AML-193 (cell line): ENCODE results near the gene PIP5K1B.
A peak's percentile ranks its signal among the peaks of the same experiment; 100 is the strongest.

ENCODE experiments used
- DNase-seq, 2 experiments: peaks; one replicate each; lab custom pipeline; 2025; lab: John Stamatoyannopoulos, UW

The PIP5K1B gene

DNA sequence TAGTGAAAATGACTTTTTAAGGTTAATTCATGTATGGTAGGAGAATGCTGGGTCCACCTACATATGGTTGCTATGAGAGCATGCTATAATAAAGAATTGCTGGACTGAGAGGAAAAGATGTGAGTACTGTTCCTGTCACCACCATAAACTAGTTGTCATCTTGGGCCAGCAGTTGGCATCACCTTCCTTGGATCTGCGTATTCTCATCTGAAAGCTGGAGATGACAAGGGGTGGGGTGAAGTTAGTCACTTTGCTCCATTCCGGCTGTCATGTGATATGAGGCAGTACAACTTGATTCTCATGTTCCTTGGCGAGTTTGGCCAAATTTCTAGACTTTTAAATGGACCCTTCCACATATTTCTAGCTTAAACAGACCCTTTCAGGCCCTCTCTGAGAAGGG lies 33.3 kb downstream of the PIP5K1B start:
- DNase-seq, result no peak

DNA sequence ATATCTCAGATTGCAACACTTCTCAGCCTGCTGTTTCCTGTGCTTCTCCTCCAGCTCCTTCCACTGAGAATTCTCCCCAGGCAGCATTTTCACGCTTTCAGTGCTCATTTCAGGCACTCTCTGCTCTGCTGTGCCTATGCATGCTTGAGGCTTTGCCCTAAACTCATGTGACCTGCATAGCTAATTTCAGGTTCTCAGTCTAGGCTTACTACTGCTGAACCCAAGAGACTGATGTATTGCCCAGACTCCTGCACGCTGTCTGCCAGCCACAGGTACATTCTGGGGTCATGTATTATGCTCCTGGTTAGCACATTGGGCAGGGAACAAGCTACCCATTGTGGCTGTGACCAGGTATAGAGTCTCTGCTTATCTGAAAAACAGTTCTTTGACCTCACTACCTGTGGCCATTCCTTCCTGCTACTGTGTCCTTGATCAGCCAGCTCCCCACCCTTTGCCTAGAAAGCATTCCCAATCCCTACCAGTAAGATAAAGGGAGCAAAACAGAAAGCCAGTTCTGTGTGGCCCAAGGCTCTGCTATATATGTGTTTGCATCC lies 34.7 kb downstream of the PIP5K1B start:
- peak; percentile 37 to 54 for DNase-seq

DNA sequence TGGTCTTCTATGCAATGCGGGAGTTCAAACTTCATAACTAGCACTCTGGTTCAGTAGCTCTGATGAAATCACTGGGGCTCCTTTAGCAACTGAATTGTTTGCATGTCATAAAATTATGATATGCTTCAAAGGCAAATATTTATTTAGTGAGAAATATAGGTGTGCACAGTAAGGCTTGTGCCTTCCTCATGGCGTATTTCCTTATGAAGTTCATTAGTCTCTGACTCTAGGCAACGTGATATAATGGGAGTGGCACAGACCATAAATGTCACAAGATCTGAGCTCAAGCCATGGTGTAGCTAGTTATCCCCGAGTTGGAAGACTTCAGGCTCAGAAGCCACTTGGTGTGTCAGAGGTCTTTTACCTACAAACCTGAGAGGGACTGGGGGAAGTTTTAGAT lies 35.5 kb downstream of the PIP5K1B start:
- no peak for DNase-seq

DNA sequence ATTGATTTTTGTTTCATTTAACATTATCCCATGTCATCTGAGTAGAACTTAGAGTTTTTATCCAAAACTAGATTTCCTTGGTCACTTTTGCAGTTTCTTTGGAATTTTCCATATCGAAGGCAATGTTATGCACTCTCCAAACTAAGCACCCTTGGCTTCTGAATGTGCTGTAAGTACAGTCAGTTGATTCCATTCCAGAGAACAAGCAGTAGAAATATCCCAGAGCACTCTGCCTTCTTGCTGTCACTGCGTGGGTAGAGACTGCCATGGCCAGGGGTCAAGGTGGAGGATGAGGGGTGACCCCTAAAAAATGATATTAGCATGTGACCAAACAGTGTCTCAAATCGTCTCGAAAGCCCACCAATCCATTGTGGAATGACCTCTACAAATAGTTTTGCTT lies 36.2 kb downstream of the PIP5K1B start:
- no peak for DNase-seq

DNA sequence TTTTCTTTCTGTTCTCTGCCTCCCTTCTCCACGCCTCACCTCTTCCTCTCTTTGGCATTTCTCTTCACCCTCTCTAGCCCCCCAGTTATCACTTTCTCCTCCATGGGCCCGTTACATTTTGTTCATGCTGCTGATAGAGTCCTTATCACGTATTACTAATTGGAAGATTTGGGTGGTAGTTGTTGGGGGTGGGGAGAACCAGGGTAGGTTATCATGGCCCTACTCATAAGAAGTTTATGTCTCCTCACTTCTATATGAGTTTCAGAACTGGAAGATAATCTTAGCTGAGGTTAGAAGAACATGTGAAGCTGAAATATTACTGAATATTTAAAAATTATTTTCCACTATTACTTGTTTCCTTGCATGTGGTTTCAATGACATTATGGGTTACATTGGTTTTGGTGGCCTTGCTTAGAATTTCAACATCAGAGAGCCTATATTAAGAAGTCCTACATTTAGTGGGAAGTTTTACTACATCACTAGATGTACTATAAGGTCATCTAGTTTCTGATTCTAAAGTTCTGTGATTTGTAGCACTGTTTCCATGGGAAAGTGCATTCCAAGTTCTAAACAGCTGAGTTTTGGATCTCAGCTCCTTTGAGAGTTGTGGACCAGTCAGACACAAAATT lies 36.8 kb downstream of the PIP5K1B start:
- DNase-seq, result no peak

DNA sequence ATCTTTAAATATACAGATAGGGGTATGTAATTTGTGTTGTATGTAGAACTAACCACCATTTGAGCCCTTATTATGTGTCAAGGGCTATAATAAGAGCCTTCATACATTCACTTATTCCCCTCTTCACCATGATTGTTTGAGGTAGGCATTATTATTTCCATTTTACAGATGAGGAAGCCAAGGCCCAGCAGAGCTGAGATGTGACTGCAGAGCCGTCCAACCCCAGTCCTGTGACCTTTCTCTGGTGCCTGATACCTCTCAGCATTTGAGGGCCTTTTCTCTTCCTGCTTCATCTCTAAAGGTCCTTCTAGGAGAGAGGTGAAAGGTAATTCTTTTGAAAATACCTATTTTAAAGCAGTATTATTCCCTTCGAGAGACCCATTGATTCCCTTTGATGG lies 37.3 kb downstream of the PIP5K1B start:
- DNase-seq, result no peak

DNA sequence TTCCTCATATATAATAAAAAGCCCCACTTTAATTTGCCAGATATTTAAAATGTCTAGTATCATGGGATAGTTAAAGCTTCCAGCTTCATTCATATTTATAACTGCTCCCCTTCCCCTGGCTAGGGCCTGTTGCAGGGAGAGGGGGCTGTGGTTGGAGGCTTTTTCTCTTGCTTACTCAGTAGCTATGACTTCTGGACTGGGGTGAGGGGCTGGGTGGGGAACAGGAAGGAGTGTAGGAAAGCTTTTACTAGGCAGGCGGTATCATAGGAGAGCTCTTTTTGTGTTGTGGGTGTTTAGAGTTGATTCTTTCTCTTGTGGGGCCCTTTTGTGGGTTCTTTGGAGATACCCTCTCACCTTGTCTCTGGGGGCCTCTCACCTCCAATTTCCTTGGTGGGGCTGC lies 39.4 kb downstream of the PIP5K1B start:
- DNase-seq, result no peak

DNA sequence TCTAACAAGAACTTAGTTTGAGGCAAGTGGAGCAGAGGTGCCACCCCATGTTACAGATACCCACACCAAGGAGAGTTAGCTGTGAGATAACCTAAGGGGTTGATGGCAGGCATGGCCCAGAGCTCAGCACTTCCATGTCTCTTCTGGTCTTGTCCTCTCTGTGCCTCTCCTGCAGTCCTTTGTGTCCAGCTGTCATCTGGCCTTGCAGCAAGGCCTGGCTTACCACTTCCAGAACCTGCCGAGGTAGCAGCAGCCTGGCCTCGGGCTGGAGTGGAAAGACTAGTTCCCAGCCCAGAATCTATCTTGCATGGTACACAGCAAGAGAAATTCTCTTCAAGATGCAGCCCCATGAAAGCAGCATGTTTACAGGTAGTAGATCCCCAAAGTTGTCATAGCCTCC lies 41.5 kb downstream of the PIP5K1B start:
- DNase-seq, result no peak

DNA sequence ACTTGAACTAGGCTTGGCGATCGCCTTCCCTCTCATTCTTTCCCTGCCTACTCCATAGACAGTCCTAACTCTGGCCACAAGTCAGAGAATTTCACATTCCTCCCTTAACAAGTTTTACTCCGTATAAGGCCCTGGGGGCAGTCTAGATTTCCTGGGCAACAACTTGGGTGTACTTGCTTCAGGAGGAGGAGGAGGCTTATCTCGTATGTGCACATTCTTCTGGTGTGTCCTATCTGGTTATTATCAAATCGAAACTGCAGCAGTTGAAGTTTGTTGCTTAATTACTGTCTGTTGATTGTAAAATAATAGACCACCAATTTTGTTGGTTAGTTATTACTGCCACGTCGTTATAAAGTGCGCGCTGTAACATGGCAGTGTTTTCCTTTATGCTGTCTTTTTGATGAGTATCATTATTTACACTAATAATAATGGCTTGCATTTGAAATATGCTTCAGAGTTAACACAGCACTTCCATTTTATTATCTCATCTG lies 42.0 kb downstream of the PIP5K1B start:
- DNase-seq, result no peak

DNA sequence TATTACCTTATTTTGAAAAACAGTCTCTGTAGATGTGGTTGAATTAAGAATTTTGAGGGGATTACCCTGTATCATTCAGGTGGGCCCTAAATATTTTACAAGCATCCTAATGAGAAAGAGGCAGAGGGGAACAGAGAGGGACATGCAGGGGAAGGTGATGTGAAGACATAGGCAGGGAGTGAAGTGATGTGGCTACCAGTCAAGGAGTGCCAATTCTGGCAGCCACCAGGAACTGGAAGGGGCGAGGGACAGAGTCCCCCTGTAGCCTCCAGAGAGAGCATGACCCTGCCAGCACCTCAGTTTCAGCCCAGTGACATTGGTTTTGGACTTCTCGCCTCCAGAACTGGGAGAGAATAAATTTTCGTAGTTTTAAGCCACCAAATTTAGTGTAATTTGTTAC lies 44.1 kb downstream of the PIP5K1B start:
- no peak for DNase-seq

DNA sequence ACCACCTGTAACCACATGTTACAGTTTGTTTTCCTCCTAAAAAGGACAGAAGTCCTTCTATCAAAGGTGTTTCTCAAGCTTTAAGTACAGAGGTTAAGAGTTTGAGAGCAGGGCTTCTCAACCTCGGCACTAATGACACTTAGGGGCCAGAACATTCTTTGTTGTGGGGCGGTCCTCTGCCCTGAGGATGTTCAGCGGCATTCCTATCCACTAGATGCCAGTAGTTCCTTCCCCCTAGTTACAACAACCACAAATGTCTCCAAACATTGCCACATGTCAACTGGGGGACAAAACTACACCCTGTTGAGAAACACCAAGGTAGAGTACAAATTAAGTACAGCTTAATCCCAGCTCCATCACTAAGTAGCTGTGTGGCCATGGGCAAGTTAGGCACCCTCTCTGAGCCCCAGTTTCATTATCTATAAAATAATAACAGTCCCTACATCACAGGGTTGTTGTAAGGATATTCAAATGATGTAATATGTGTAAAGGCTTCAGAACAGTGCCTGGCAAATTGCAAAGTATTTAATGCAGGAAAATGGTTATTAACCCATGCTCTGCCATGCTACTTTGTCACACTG lies 44.6 kb downstream of the PIP5K1B start:
- DNase-seq, result no peak

DNA sequence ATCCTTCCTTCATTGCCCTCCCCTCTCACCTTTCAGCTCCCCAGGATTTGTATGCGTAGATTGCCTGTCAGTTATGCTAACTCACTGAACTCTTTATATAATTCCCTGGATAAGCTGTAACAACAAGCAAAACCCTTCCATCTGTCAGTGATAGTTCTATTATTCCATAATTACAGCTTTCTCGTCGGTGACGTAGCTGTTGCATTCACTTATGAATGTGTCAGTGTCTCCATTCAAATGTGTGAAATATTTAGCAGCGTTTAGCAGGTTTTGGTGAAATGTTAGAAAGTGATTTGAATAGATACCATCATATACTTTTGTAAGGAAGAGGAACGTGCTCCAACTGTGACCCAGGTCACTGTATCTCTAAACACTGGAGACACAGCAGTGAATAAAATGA lies 45.2 kb downstream of the PIP5K1B start:
- DNase-seq, result no peak

DNA sequence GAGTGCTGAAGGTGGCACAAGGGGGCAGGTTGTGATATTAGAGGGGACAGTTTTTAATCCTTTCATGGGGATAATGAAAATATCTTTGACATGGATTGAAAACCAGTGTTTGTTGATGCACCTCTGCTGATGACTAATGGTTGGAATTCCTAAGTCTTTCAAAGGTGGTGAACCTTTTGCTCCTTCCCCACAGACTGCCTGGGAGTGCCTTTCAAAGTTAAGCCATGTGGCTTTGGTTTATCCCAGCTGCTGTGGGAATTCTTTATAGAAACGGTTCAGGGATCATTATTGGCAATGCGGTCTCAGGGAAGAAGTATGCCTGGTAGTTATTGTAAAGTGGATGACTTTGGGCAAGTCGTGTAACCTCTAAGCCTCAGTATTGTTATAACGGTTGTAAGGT lies 45.7 kb downstream of the PIP5K1B start:
- no peak for DNase-seq

DNA sequence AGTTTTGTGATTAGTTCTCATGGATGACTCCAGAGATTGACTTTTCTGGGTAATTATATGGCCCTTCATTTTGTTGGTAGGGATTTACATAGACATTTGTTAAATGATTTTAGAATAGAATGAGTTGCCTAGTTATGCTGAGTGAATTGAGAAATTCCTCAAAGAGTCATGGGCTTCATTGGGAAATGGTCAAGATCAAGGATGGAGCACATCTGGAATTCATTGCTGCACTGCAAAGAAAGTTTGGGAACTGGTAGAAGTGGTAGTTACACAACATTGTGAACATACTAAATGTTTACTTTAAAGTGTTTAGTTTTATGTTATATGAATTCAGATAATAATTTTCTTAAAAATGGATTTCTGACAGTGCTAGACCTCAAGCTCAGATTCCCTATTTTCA lies 46.5 kb downstream of the PIP5K1B start:
- DNase-seq, result no peak

DNA sequence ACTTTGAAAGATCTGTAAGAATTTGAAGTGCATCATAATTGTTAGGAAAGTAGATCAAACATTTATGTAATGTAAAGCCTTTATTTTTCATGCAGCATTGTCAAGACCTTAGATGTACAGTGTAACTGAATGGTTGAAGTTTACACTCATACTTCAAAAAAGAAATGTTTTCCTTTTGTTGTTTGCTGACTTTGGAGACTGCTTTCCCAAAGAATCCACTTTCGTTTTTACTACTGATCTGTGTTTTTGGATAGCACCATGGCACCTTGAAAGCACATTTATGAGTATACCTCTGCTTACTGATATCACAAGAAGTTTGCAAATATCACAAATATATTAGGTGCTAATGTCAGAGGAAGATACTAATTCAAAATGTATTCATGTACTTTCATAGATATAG lies 50.0 kb downstream of the PIP5K1B start:
- DNase-seq, result no peak

DNA sequence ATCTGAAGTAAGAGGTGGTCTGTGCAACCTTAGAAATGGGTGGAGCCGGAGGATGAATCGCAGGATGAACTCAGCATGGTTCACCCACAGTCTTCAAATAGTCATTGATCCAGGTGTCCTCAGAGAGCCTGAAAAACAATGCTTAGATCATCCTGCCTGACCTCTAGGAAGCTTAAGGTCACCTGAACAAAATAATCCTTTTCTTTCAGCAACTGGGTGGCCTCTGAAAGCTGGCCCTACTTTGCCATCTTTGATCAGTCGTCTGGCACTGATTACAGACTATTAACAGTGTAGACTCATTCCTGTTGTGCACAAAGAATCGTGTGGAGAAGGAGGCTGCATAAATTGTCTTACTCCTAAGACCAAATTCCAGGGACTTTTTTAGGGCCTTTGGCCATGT lies 50.7 kb downstream of the PIP5K1B start:
- no peak for DNase-seq

DNA sequence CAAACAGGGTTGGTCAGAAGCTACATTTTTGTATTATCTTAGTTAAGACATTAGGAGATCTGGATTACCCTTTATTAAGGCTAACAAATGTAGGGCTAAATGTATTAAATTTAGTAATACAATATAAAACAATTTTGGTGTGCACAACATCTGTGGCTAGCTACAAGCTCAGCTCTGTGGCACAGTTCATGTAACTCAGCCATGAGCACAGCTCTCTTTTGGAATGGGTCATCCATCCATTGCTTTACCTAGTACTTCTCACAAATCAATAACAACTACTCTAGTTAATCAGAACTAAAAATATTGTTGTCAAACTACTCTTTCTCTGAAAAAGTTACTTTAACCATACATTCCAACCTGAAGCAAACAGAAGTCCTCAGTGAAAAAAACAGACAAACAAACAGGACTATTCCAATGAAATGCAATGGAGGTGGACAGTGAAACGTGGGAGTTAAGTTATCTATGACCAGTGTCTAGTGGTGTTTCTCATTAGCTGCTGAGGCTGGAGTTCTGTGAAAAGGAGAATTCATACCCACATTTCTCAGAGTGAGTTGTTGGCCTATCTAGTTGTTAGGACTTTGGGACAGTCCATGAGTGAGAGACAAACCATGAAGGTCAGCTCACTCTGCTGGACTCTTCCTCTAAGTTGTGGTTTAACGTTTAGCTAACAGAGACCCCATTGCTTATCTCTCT lies 55.1 kb downstream of the PIP5K1B start:
- DNase-seq, result no peak

DNA sequence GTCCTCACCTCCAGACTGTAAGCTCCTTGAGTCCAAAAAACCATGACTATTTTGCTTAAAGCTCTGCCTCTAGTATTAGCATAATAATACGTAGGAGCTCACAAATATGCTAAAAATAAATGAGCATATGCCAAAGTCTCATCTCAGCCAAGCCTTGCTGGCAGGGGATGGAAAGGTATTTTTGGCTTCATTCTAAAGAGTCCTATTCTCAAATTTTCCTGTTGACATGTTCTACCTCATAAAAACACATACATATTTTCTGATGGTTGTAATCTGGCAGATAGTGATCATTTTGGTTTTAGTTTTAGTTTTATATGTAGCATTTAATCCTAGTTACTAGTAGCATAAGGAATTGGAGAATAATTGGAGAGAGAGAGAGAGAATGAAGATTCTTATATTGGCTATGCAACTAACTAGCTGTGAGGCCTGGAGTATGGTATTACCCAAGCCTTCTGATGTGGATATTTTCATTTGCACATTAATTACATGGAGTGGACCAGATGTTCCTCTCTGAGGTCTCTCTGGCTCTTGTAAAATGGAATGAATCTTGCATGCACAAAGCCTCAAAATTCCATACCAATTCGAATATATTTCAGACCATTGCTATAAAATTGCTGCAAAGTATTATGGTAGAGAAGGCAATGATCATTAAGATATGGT lies 55.8 kb downstream of the PIP5K1B start:
- no peak for DNase-seq

DNA sequence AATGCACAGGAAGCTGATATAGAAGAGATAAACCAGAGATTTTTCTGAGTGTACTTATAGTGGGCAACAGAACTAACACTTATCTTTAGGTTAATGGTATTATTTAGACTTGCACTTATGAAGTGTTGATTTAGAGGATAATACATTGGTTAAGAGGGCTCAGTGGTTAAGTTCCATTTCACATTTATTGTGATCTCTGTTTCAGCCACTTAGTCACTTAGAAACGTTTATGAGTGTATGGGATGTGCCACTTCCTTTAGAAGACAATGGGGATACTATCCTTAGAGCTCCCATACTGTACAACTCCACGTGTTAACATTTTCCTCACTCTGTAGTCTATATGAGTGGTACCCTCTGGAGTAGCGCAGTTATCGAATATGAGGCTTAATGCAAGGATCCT lies 57.5 kb downstream of the PIP5K1B start:
- no peak for DNase-seq

DNA sequence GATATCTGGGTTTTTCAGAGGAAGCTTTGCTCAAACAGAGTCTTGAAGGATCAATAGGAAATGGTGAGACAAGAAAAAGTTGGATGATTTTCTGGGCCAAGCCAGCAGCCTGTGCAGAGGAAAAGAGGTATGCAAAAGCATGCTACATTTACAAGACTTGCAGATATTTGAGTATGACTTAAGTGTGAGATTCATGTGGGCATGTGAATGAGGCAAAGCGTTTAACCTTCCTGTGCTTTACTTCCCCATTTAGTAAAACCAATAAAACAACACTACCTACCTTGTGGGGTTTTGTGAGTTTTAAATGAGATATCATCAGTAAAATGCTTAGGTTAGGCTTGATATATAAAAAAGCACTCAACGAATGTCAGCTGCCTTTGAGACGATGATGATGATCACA lies 58.1 kb downstream of the PIP5K1B start:
- DNase-seq, result no peak

DNA sequence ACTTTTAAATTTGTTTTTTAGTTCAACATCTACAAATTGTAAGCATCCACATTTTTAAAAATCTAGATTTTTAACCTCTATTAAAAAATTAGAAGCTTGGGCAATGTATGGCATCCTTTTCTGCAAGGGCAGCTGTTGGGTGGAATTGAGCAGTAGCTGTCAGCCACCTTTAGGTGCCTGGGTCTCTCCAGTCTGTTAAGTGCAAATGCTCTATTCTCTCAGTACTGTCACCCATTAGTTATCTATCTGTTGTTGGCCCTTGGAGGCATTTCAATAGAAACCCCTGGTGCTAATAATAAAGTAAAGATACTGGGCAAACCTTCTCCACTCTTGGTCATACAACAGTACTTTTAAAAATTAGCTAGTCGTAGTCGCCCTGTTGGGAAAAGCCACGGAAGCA lies 63.6 kb downstream of the PIP5K1B start:
- no peak for DNase-seq

DNA sequence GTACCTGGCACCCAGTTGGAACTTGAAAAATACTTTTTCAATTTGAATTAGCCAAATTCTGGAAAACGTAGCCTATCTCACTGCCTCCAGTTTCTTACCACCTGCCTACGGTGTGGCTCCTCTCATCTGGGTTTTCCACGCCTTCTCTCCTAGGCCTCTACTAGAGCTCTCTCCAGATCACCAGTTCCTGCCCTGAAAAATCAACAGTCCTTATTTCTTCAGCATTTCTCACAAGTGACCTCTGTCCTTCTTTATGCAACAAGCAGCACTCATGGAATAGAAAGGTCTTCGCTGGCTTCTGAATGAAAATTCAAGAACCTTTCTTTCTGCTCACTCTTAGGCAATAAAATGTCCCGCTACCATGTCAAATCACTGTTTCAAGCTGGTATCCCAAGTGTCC lies 64.8 kb downstream of the PIP5K1B start:
- no peak for DNase-seq

DNA sequence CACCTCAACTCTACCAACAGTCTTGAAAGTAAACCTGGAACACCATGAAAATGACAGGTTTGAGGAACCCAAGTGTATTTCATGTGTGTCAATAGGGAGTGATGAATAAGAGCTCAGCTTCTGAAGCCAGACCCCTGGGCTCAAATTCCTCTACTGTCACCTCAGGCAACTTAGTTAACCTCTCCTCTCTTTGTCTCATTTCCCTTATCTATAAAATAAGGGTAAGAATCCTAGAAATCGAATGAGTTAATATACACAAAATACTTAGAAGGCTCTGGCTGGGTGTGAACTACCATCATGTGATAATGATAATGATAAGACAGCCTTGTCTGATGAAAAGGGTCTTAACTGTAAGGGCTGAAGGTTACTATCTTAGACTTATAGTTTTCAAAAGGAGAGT lies 66.3 kb downstream of the PIP5K1B start:
- no peak for DNase-seq
